ENCODE results near the gene RFX3.
A peak's percentile ranks its signal among the peaks of the same experiment; 100 is the strongest.

Gene RFX3

DNA sequence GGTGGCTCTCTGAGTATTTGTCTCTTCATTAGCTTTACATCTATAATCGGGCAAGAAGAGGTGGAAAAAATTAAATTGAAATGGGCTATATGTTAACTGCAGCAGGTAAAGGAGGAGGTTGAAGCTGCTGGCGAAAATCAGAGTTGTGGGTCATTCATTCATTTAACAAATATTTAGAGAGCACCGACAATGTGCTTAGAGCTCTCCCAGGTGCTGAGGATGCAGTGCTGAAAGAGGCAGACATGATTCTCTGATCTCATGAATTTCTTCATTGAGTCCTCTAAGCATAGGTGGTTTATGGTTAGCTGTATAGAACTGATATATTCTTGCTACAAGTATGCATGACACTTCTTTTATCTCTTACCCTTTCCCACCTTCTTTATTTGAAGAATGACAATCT lies 243.4 kb downstream of the RFX3 start:
- DNase-seq (ENCODE audit: low read depth in 2 of 2), result no peak

DNA sequence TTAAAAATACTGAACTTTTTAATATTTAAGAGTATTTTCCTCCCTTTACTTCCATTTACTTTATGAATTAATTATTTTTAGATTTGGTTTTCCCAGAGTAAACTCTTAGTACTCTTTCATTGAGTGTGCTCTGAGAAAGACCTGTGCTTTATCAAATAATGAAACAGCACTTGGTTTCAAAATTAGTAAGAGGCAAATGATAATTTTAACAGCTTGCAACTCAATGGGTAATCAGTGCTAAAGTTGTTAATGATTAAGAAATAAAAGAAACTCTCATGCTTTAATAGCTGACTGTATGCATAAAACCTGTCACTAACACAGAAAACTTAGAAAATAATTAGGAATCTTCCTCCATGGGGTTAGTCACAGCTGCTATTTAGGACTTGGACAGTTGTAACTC lies 244.4 kb downstream of the RFX3 start:
- DNase-seq (ENCODE audit: low read depth in 2 of 2), result no peak

DNA sequence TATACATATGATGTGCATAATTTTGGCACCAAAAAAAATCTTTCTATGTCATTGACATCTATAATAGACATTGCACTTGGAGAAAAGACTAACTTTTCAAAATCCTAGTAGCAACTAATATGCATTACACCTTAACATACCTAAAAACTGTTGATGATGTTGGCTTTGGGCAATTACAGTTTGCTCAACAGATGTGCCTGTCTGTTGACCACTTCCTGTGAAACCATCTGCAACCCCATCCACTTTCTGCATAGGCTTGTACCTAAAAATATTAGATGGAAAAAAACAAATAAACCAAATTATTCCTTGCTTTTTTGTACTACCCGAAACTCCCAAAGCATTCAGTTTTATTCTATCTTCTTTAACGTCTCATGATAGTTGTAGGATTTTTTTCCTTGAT lies 248.6 kb downstream of the RFX3 start:
- DNase-seq (ENCODE audit: low read depth in 2 of 2), result no peak

DNA sequence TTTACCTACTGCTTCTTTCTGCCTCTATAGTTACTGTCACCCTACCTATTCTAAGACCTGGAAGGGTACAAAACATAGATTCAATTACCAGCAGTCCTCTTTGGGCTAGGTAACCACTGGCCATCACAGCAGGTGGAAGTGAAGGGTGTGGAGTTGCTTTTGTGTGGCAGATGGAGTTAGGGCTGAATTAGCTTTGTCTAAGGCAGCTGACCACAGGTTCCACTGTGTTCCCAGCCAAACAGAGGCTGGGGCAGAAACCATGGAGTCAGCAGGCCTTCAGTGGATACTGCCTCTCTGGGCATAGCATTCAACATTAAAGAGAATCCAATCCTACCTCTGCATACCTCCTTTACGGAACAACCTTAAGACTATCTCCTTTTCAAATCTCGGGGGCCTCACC lies 254.2 kb downstream of the RFX3 start:
- DNase-seq (ENCODE audit: low read depth in 2 of 2), result no peak

DNA sequence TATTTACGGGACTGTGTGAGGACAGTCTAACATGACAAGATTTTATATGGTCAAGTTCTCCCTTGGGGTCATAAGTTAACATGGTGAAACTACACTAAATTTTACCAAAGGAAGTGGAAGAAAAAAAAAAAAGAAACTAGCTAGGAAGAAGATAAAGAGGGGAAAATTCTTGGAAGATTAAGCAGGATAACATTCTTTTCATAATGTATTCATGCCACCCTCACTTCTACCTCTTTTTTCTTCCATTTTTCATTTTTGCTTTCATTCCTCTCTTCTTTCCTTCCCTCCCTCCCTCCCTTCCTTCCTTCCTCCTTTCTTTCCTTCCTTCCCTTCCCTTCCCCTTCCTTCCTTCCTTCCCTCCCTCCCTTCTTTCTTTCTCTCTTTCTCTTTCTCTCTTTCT lies 254.6 kb downstream of the RFX3 start:
- DNase-seq (ENCODE audit: low read depth in 2 of 2), result no peak

DNA sequence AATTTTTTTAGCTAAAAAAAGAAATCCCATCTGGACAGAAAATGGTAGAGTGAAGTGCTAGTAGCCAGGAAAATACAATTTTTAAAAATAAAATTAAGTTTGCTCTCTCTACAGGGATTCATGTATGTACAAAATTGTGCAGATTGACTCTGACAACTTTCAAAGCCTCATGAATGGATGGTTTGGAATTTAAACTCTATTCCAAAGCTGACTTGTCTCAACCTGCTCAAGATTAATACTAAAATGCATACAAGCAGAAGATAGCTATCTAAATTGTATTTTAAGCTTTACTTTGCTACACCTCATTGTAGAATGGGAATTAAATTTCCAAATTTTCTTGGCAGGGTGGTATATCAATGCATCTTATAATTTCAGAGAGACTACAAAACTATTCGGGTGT lies 257.6 kb downstream of the RFX3 start:
- DNase-seq (ENCODE audit: low read depth in 2 of 2), result no peak

DNA sequence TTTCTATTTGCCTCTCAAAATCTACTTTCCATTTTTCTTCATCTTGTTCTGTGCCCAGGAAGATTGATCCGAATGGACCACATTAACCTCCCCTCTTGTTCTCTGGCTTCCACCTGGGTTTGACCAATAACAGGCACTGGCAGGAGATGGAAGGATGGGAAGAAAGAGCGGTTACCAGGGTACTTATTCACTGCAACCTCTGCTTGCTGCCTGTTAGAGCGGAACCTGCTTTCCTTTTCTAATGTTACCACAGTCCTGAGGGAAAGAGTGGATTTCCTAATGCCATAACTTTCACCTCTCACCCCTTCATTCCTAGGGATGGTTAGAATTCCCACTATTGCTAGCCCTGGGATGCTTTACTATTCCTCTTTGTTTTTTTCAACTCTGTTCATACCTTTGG lies 262.1 kb downstream of the RFX3 start:
- no peak for DNase-seq (ENCODE audit: low read depth in 2 of 2)

DNA sequence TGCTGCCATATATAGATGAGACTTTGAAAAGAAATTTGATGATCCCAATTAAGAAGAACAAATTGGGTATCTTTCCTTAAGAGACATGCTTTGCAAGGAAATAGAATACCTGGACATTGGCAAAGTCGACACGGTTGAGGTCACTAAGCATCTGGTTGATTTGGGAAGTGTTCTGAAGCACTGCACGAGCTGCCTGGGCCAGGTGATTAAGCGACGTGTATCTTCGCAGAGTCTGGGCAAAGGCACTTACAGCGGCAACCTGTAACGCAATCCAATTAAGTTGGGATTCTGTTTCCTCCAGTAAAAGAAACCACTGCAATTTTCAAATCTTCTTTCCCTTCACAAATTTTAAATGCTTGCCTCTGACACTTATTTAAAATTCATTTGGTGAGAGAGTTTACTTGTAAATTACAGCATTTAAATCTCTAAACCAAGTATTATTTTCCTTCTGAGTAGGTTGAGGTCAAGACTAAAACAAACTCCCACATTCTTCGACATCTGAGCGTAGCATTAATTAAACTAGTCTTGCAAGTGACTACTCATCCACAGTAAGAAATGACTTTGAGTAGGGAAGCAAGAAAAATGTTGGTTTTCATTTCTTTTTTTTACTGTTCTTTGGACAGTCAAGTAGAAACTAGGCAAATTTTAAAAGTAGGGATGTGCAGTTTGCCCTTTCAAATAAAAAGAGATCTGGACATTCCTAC lies 262.8 kb downstream of the RFX3 start:
- DNase-seq (ENCODE audit: low read depth in 2 of 2), result no peak

DNA sequence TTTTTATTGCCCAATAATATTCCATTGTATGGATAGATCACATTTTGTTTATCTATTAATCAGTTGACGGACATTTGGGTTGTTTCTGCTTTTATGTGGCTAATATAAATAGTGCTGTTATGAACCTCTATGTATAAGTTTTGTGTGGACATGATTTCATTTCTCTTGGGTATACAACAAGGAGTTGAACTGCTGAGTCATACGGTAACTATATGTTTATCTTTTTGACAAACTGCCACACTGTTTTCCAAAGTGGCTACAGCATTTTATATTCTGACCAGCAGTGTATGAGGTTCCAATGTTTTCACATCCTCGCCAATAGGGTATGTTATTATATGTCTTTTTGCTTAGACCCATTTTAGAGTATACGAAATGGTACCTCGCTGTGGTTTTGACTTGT lies 264.3 kb downstream of the RFX3 start:
- DNase-seq (ENCODE audit: low read depth in 2 of 2), result no peak

DNA sequence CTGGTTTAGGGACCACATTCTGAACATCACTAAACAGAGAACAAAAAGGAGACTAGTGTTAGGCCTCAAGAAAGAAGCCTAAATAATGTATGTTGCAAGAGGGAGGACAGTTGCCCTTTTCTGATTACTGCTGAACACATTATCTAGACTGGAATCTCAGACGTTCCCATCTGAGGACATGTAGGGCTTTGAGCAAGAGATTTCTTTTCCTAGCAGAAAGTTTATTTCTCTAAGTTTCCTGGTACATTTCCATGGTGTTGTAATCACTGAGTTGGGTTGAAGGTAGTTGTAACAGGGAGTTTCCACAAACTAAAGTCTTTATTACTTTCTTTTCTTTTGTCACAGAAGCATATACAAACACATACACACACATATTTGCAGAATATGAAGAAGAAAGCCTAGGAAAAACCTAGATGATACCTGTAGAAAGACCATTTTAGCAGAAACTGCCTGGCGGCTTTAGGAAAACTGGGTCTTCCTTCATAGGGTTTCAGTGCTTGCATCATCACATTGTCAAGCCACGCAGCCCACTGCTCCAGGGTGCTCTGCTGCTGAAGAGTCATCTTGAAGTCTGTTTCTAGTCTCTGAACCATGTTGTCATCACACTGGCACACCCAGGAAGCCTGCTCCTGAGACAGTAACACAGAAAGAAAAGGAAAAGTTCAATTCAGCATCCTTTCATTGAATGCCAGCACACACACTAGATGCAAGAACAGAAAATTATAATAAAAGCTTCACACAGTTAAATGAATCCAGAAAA lies 269.1 kb downstream of the RFX3 start:
- no peak for DNase-seq (ENCODE audit: low read depth in 2 of 2)

DNA sequence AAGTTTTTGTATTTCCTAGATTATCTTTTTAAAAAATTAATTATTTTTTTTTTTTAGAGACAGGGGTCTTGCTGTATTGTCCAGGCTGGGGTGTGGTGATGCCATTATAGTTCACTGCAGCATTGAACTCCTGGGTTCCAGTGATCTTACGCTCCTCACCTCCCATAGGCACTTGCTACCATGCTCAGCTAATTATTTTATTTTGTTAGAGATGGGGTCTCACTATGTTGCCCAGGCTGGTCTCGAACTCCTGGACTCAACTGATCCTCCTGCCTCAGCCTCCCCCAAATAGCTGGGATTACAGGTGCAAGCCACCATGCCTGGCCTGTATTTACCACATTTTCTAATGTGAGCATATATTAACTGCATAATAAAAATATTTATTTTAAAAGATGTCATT lies 274.5 kb downstream of the RFX3 start:
- DNase-seq (ENCODE audit: low read depth in 2 of 2), result no peak

DNA sequence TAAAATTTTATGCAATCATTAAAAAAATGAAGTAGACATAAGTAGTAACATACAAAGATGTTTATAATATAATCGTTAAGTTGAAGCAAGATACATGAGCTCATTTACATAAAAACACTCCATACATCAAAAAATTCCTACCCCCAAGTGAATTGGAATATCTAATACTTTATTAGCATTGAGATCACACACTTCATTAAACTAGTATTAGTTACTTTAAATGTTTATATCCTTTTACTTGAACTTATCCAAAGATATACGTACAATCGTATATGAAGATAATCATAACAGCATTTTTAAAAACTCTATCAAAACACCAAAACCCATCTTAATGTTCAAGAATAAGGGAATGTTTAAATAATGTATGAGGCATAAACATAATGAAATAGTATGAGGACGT lies 275.1 kb downstream of the RFX3 start:
- no peak for DNase-seq (ENCODE audit: low read depth in 2 of 2)

DNA sequence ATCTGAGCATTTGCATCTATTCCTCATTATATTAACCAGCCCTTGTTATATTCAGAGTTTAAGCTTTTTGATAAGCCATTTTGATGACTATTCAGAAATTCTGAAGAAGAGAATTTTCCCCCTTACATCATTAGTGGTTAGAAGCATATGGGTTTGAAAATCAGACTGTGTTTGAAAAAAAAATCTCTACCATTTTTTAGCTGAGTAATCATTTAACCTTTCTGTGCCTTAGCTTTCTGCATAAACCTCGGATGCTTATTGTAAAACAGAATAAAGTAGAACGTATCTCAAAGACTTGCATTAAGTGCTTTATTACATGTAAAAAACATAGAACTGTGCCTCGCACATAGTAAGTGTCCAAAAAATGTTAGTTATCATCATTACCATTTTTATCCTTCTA lies 278.6 kb downstream of the RFX3 start:
- no peak for DNase-seq (ENCODE audit: low read depth in 2 of 2)

DNA sequence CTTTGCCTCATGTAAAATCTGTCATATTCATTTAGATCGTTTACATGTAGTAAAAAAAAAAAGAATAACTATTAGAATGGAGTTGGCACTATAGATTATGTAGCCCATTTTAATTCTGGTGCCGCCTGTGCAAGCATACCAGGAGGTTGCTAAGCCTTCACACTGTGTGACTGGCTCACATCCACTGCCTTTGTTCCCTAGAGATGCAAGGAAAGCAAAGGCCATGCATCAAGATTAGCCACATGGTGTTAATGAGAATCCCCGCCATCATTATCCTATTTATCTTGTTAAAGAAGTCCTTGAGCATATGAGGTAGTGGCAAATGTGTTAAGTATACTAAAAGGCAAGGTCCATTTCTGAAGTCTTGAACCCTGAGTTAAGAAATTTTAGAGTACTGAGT lies 279.6 kb downstream of the RFX3 start:
- DNase-seq (ENCODE audit: low read depth in 2 of 2), result no peak

DNA sequence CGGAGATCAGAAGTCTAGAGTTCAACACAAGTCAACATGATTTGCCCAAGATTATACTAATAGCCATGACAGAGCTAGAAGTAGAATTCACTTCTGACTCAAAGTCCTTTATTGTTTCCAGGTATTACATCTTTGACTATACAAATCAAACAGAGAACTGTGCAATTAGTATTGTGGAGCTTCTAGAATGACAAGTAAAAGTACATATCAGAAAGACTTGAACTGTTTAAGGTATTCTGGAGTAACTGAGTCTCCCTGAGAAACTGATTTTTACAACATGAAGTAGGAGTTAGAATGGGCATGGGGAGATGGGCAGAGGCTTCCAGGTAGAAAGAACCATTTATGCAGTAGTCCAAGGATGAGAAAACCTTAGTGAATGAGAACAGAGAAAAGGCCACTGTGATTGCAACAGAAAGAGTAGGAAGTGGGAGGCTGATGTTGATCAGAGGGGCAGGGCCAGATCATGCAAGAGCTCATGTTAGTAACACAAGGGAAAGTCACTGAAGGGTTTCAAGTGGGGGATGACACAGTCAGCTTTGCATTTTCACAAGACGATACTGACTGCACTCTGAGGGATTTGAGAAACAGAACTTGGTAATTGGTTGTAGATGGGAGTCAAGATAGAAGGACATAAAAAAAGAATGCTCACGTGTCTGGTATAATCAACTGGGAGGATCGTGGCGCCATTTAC lies 280.7 kb downstream of the RFX3 start:
- no peak for DNase-seq (ENCODE audit: low read depth in 2 of 2)

DNA sequence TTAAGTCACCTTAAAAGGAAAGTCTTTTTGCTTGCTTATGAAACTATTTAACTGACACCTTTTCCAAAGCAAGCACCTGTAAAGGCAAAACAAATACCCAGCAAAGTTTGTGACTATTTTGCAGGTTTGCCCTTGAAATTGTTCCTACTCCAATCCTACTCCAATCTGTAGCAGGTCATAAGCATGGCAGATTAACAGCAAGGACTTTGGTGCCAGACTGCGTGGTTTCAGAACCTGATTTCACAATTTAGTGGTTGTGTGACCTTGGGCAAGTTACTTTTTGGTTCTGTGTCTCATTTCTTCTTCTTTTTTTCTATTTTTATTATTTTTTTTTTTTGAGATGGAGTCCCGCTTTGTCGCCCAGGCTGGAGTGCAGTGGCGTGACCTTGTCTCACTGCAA lies 282.1 kb downstream of the RFX3 start:
- DNase-seq (ENCODE audit: low read depth in 2 of 2), result no peak

DNA sequence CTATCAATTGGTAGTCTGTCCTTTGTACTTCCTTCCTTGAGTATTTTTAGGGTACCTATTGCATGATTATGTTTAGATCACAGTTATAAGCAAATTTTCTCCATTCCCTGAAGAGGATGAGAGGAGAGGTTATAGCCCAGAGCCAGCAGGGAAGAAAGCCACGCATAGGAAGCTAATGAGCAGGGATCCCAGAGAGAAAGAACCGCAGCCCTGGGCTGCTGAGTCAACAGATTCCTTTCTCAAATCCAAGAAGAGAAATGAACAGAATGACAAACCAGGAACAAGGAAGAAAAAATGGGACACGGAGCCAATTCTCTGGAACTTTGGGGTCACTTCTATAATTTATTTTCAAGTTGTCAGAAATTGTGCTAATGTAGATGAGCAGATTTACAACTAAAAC lies 284.5 kb downstream of the RFX3 start:
- DNase-seq (ENCODE audit: low read depth in 2 of 2), result no peak

DNA sequence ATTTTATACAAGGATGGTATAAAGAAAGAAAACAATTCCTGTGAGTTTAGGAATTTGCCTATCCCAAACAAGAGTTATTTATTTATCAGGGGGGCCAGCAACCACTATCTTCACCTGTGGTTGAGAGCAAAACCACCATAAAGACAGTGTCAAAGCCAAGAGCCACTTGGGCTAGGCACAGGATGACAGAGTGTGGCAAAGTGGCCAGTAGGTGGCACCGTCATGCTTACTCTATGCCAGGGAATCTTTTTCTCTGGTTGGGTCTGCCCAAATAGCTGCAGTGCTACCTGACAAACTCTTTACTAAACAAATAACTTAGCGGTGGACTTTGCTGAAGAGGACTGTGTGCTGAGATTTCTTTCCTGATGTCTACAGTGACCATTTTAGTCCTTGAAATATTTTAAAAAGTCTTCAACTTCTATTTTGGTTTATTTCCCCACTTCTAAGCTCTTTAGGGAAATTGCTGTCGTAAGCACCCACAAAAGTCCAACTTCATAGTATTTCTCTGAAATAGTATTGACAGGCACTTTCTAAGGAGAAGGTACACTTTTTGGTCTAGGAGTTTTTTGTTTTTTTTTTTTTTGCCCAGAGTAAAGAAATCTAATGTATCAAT lies 285.0 kb downstream of the RFX3 start:
- peak; percentile 32 to 55 for DNase-seq (ENCODE audit: low read depth in 2 of 2)

DNA sequence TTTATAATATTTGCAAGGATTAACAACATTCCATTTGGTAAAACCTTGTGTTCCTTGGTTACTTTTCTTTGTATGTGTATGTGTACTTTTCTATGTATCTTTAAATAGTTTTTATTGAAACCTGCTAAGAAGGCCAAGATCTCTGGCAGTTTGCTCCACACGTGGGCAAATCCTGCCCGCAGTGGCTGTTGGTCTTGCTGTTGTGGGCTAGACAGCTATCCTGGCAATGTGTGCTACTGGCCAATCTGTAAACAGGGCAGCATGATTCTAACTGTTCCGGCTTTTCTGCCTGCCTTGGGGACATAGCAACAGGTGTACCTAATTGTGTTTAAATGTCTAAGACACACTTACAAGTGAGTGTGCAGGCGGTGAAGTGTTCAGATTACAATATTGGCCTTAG lies 286.6 kb downstream of the RFX3 start:
- DNase-seq (ENCODE audit: low read depth in 2 of 2), result no peak

DNA sequence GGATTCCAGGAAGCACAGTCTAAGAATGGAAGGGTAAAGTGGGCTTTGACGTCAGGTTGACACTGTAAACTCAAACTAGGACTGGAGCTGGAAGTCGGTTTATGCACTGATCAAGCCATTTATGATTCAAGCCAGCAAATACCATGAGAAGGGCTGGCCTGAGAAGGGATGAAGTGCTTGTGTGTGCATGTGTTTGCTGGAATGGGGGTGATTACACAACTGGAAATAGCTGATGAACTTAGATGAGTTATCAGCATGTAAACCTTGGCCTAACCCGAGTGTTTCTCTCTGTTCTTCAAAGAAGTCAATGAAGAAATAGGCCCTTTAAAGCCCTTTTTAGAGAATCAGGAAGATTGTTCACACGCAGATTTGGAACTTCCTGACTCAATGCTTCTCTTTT lies 287.6 kb downstream of the RFX3 start:
- no peak for DNase-seq (ENCODE audit: low read depth in 2 of 2)

DNA sequence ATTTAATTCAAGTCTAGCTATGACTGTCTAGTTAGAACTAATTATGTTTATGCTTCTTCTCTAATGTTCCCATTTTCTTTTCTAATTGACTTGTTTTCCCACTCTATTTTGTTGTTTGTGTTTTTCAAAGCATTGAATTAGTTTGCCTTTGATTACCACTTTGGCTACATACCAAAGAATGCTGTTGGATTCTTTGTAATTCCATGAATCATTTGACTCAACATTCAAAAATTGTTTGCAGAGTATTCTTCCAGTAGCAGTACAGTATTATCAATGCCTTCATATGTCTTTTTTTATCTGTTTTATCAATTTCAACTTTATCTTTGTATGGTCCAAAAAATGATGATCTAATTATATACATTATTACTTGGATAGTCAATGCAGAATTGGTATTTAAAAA lies 288.7 kb downstream of the RFX3 start:
- no peak for DNase-seq (ENCODE audit: low read depth in 2 of 2)

DNA sequence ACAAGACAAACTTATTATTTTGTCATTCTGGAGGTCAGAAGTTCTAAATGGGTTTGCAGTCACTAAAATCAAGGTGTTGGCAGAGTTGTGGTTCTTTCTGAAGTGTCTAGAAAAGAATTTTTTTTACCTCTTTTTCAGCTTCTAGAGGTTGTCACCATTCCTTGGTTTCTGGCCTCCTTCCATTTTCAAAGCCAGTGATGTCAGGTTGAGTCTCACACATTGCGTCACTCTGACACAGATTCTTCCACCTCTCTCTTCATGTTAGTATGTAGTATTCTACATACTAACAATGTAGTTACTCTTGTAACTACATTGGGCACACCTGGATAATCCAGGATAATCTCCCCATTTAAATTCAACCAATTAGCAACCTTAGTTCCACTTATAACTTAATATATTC lies 290.3 kb downstream of the RFX3 start:
- DNase-seq (ENCODE audit: low read depth in 2 of 2), result no peak

DNA sequence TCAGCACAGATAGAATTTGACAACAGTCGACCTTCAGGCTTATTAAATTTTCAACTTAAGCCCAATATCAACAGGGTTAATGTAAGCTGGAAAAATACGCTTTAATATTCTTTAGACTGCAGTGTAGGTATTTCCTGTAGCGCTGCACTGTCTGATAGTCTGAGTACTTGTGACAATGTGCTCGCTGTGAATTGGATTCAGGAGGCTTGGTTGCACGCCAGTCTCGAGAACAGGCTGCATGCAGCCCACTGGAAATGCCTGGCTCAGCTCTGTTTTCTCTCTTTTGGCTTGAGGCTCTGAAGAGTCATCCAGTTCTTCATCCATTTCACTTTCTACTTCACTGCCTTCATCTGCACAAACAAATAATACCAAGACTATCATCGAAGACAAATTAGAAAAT lies 300.9 kb downstream of the RFX3 start:
- no peak for DNase-seq (ENCODE audit: low read depth in 2 of 2)
